Left lobe of liver (tissue), 2 donors: ENCODE data around the gene NEURL1. TPM values are rescaled to one million over a fixed set of nuclear protein-coding genes. Genes with fewer than 3 reads are reported as not detected.

ENCODE experiments used
- ATAC-seq: fragments of 200-7000 bp; cut with Tn5 transposase; one replicate; pipeline ENCODE4 v1.9.1; 2020; ENCODE audit warnings: mild to moderate bottlenecking, moderate library complexity
- DNase-seq: peaks from one replicate; pipeline ENCODE4 v3.0.0-alpha.2; 2020; ENCODE audit warnings: low spot score
- total RNA-seq: library from RNA; stranded (reverse); gene quantifications from one replicate; pipeline ENCODE4 v1.2.1, GENCODE V29; 2021
- donor health status: DM: no; HTN: no; CAD: no; lungs with moderate emphysema.
- donor health status: DM: no; HTN: yes; CAD: no.

Gene NEURL1
- total RNA-seq, 1 donor from 2014 or later = 1.7 TPM

DNA sequence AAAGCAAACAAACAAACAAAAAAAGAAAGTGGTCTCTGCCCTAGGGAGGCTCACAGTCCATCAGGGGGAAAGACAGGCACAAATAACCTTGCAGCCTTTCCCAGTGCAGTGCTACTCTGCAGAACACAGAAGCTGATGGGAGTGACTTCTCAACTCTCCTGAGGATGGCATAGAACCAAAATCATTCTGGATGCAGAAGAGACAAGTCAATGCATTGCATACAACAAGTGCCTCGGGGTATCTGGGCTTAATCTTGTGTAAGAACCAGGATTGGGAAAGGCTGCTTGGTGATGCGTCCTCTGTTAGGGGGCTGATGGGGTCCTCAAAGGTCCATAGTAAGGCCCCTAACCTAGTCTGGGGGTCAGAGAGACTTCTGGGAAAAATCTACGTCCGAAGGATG is 68.9 kb downstream of the NEURL1 start:
- DNase-seq (no peak), ATAC-seq (no peak)

GRCh38 chr10:103563231-103564115 is 70.0 kb downstream of the NEURL1 start:
- ATAC-seq = no peak
- DNase-seq = no peak

DNA sequence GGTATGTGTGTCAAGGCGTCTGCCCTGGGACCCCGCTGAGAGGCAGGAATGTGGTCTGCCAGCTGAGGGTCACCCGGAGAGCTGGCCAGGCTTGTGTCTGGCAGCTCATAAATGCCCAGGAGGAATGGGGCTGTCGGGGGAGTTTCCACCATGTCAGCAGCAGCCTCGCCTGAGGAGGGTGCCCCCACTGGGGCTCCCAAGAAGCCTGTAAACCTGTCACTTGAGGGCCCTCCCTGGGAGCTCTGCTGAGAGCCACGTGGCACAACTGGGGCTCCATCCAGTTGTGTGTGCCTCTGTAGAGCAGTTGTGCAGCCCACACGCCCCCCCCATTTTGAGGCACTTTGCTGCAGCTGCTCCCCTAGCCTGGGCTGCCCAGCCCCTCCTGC is 70.6 kb downstream of the NEURL1 start:
- ATAC-seq = no peak
- DNase-seq = no peak

GRCh38 chr10:103564776-103565520 is 71.4 kb downstream of the NEURL1 start:
- ATAC-seq = peak; percentile 58
- no peak for DNase-seq

DNA sequence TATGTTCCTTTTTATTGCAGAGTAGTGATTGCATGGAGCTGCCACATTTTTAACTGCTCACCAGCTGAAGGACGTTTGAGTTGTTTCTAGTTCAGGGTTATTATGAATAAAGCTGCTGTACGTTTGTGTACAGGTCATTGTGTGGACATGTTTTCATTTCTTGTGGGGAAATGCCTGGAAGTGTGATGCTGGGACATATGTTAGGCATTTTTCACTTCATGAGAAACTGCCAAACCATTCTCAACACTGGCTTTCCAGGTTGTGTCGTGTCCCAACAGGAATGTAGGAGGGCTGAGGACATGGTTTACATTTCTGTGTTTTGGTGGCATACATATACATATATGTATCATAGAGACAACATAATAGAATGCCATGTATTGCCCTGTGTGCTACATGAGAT is 73.0 kb downstream of the NEURL1 start:
- DNase-seq = no peak
- ATAC-seq = no peak

GRCh38 chr10:103568505-103568904 is 75.0 kb downstream of the NEURL1 start:
- DNase-seq (no peak), ATAC-seq (no peak)

DNA sequence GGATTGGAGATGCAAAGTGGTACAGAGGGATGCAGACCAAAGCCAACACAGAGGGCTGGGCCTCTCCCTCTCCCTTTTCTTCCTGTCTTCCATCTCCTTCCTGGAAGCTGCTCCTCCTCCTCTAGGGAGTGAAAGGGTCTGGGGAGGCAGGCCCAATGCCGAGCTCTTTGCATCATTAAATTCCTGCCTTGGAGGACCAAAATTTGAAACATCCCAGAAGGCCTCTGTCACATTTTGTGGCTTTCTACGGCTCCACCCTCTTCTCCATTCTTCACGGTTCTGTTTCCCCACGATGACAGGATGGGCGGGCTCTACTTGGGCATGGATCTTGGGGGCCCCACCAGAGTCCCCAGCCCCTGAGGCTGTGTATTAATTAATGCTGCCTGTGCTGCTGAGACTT is 76.4 kb downstream of the NEURL1 start:
- ATAC-seq (no peak), DNase-seq (no peak)

DNA sequence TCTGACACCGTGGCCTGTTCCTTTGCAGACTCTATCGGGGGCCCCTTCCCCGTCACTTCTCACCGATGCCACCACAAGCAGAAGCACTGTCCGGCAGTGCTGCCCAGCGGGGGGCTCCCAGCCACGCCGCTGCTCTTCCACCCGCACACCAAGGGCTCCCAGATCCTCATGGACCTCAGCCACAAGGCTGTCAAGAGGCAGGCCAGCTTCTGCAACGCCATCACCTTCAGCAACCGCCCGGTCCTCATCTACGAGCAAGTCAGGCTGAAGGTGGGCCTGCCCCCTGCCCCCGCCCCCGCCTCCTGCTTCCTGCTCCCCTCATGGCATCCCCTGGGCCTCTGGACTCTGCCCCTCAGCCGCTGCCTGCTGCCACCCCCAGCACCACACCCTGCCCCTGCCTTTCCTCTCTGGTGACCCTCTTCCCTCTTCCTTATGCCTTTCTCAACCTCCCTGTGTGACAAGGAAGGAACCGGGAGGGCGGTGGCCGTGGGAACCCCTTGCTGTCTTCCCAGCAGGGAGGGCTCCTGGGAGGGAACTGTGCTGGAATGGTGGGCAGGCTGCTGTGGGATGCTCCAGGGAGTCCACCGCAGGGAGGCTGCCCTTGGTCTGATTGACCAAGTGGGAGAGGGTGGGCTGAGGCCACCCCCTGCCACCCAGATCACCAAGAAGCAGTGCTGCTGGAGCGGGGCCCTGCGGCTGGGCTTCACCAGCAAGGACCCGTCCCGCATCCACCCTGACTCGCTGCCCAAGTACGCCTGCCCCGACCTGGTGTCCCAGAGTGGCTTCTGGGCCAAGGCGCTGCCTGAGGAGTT is 77.5 kb downstream of the NEURL1 start:
- DNase-seq (no peak), ATAC-seq (no peak)

- no peak for ATAC-seq
- DNase-seq = no peak
These were observed 78.1 kb downstream of the NEURL1 start for GRCh38 chr10:103571656-103571975.

DNA sequence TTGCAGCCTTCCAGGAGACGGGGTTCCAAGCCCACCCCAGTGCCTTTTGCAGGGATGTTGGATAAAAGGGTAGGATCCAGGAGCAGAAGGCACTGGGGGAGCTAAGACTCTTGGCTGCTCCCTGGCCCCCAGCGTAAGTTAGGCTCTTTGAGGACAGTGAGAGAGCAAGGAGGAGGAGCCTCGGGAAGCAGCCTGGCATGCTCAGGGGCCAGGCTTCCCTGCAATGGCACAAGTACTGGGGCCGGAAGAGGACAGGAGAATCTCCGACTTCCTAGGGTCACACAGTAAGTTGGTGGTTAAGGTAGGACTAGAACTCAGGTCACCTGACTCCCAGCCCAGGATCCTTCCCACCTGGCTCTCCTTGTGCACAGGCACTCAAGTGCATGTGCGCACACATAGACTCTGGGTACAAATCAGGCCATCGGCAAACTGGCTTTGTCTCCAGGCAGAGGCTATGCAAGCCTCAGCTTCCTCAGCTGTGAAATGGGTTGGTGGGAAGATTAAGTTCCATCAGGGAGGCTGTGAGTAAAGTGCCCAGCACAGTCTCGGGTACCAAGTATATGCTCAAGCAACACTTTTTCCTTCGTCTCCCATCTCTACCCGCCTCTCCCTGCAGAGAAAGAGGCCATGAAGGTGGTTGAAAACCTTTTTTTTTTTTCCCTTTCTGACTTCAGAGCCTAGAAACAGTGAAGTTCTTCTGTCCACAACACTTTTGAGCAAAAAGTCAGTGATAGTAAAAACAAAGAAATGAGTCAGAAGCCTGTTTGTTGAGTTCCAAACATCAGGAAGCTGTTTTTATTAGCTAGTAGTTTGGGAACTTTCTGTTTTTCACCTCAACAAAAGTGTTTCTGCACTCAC is 79.1 kb downstream of the NEURL1 start:
- DNase-seq = no peak
- ATAC-seq = no peak

GRCh38 chr10:103573205-103573487 is 79.6 kb downstream of the NEURL1 start:
- ATAC-seq (no peak), DNase-seq (no peak)

GRCh38 chr10:103574097-103575061 is 80.9 kb downstream of the NEURL1 start:
- no peak for DNase-seq
- ATAC-seq = no peak

DNA sequence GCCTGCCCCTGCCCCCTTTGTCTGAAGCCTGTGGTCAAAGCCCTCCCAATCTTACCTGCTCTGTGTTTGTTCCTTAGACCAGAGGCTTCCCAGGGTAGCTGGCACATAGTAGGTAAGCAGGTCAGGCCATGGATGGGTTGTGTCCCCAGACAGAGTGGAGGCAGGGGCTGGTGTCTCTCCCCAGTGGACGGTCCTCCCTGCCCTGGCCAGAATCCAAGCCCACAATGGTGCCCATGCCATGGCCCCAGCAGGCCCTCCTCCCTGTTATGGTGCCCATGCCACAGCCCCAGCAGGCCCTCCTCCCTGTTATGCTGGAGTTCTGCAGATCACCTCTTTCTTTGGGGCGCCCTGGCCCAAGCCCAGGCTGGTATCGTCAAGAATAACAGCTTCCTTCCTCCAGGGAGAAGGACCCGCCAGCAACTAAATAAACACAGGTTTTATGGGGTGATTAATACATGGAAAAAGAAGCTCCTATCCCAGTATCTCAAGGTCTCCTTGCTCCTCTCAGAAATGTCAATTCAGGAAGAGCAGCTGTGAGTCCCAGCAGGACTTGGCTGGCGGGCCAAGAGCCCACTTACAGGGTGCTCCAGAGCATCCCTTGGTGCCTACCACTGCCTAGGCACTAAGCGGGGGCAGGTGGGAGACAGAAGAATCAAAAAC is 82.0 kb downstream of the NEURL1 start:
- DNase-seq (no peak), ATAC-seq (no peak)

GRCh38 chr10:103576076-103576471 is 82.6 kb downstream of the NEURL1 start:
- ATAC-seq = no peak

GRCh38 chr10:103576862-103577261 is 83.4 kb downstream of the NEURL1 start:
- peak; percentile 81 for ATAC-seq
- peak; percentile 58 for DNase-seq

More at GRCh38 chr10:103576076-103576471, 82.6 kb downstream of the NEURL1 start:
- no peak for DNase-seq

DNA sequence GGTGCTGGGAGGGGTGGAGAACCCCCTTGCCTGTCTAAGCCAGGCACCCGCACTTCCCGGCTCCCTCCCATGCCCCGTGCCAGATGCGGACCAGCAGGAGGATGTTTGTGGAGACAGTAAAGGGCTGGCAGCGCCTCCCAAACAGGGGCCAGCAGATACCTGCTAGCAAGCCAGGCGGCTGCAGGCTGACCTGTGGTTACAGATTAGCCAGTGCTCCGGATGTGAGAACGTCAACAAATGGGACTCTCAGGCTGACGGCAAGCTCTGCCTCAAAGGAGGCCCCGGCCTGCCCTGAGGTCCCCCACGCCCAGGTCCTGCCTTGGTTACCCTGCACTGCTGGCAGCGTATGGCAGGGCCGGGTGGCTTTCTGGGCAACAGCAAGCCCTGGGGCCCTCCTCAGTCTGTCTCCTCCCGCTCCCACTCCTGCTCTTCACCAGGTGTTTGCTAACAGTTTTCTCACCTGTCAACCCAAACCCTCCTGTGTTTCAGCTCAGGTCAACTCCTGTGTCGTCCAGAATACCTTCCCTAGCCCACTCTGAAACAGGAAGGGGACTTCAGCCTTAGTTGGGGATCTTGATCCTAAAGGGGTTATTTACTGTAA is 85.4 kb downstream of the NEURL1 start:
- peak; percentile 92 for ATAC-seq

GRCh38 chr10:103580011-103580410 is 86.5 kb downstream of the NEURL1 start:
- ATAC-seq = no peak
- no peak for DNase-seq

More for the DNA sequence above, 85.4 kb downstream of the NEURL1 start:
- peak; percentile 82 for DNase-seq

GRCh38 chr10:103580430-103580829 is 86.9 kb downstream of the NEURL1 start:
- DNase-seq (no peak), ATAC-seq (no peak)

- DNase-seq = no peak
- no peak for ATAC-seq
These were observed 88.0 kb downstream of the NEURL1 start for GRCh38 chr10:103581499-103581898.
